BJ (cell line): ENCODE results near the gene IZUMO2. TPM values are rescaled to one million over a fixed set of nuclear protein-coding genes. Genes with fewer than 3 reads are reported as not detected.

Source experiments
- CTCF ChIA-PET: fragments of 350-600 bp; formaldehyde crosslinking; extraction: SDS; loops from one replicate; lab custom pipeline; 2021; ENCODE audit warnings: antibody characterized with exemption, inconsistent platforms; lab: Yijun Ruan, JAX
- POLR2A ChIA-PET: fragments of 300-600 bp; sonication (Branson Sonifier 250); formaldehyde crosslinking; extraction: SDS; loops from one replicate; lab custom pipeline; 2021; ENCODE audit warnings: antibody characterized with exemption; lab: Charles Lee
- DNase-seq: peaks from one replicate; pipeline ENCODE4 v3.0.0-alpha.2; 2011; ENCODE audit warnings: low read depth
- H3K27me3 ChIP-seq: 2 replicates; pipeline ENCODE4 v1.6.0; 2011; ENCODE audit warnings: low read length; ENCODE audit not compliant: control insufficient read depth, insufficient read depth
- H3K36me3 ChIP-seq: 2 replicates; pipeline ENCODE4 v1.5.1; 2011; ENCODE audit warnings: low read length; ENCODE audit not compliant: control insufficient read depth, insufficient read depth
- H3K4me3 ChIP-seq: 2 replicates; pipeline ENCODE4 v1.5.1; 2011; ENCODE audit warnings: low read depth, mild to moderate bottlenecking, control low read depth, low read length
- CTCF ChIP-seq: IDR thresholded peaks from 2 replicates; pipeline ENCODE4 v1.5.1; 2011; ENCODE audit warnings: low read depth, mild to moderate bottlenecking, control low read depth, inconsistent platforms, low read length, moderate library complexity; ENCODE audit not compliant: insufficient read depth
- polyA plus RNA-seq: library from polyadenylated mRNA; depleted of rRNA; stranded (reverse); fragments of >200 nt; gene quantifications from 2 replicates; pipeline ENCODE4 v1.2.3, GENCODE V29; 2011

Gene IZUMO2
- polyA plus RNA-seq, 1 experiment, result not detected

- no peaks in the 10 kb centered on the region; the same call in 1 of the 2 replicates for H3K27me3 ChIP-seq
- no peak for TF ChIP-seq CTCF
- H3K36me3 ChIP-seq, result no peaks in the 10 kb centered on the region
- CTCF ChIA-PET, result no interaction called here
- POLR2A ChIA-PET, result no interaction called here
- H3K4me3 ChIP-seq, result no peak overlapping the region
- DNase-seq, result no peak
These were observed 42.6 kb upstream of the IZUMO2 start for GRCh38 chr19:50205681-50206138.

GRCh38 chr19:50204811-50205675 lies 42.0 kb upstream of the IZUMO2 start:
- Histone ChIP-seq H3K36me3 (no peaks in the 10 kb centered on the region), H3K4me3 (no peak overlapping the region), H3K27me3 (no peaks in the 10 kb centered on the region; the same call in 1 of the 2 replicates)
- no peak for DNase-seq
- ChIA-PET CTCF (no interaction called here), POLR2A (no interaction called here)
- no peak for TF ChIP-seq CTCF

- no peak overlapping the region for H3K4me3 ChIP-seq
- no peaks in the 10 kb centered on the region for H3K36me3 ChIP-seq
- no peak for TF ChIP-seq CTCF
- POLR2A ChIA-PET, result no interaction called here
- no peaks in the 10 kb centered on the region; the same call in 1 of the 2 replicates for H3K27me3 ChIP-seq
- DNase-seq, result no peak
- CTCF ChIA-PET, result no interaction called here
These were observed 41.0 kb upstream of the IZUMO2 start for GRCh38 chr19:50204081-50204428.

GRCh38 chr19:50203281-50204080 lies 40.4 kb upstream of the IZUMO2 start, which contains the start of gene MYH14:
MYH14 (plus strand) TSS chr19:50203622; CDS start chr19:50210366, 6,744 bp downstream.
- no peak for TF ChIP-seq CTCF
- ChIA-PET CTCF (no interaction called here), POLR2A (no interaction called here)
- H3K4me3 ChIP-seq, result no peak within 1 kb of the TSS
- DNase-seq, result no peak
- H3K27me3 ChIP-seq, result no peaks in the 10 kb centered on the region; the same call in 1 of the 2 replicates
- no peaks in the 10 kb centered on the region for H3K36me3 ChIP-seq

GRCh38 chr19:50202962-50203280 lies 39.8 kb upstream of the IZUMO2 start:
- no peak for DNase-seq
- H3K4me3 ChIP-seq, result no peak overlapping the region
- no peaks in the 10 kb centered on the region; the same call in 1 of the 2 replicates for H3K27me3 ChIP-seq
- no peak for TF ChIP-seq CTCF
- ChIA-PET CTCF (no interaction called here), POLR2A (no interaction called here)
- no peaks in the 10 kb centered on the region for H3K36me3 ChIP-seq
